ENCODE results near the gene CEACAM20.
"Not testable (repeated sequence)": the region's sequence is repeated elsewhere in the genome, so short reads cannot be mapped to it uniquely, and the experiment has no call there.

The CEACAM20 gene

DNA sequence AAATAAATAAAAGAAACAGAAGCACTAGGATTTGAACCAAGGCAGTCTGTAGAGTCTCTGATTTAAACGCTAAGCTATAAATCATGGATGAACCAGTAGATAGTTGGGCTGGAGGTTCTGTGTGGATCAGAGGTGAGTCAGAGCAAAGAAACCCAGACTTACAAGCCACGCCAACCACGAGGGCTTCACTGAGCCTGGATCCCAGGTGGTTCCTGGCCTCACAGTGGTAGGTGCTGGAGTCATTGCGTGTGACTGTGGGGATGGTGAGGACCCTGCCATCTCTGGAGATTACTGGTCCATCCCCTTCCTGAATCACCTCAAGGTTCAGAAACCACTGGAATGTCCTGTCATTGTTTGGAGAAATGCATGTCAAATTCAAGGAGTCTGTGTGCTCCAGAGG is 19.3 kb upstream of the CEACAM20 start:
- no peak for DNase-seq (ENCODE audit: low spot score)

DNA sequence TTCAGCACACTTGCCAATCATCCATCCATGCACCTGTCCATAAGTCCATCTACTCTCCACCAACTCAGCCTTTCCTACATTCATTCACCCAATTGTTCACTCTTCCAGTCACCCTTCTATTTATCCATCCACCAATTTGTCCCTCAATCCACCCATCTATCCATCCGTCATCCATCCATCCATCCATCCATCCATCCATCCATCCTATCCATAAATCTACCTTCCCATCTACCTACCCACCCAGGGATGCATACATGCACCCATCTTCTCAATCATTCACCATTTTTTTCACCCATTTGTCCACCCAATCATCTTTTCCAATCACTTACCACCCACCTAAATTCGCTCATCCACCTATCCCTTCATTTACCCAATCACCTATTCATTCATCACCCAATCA is 14.6 kb upstream of the CEACAM20 start:
- no peak for DNase-seq (ENCODE audit: low spot score)

DNA sequence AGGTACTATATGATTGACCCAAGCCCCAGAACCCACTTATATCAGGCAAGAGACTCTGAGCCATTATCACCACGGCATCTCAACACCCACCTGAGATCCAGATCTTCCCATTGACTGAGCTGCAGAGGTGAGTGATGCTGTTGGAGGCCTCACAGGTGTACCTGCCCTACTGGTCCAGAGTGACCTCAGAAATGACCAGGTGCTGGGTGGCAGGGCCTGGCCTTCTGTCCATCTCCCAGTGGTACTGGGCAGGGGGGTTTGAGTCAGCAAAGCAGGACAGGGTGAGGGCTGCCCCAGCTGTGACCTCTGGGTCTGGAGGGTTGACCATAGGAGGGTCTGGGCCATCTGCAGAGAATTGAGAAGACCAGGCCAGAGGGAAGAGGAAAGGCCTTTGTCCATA is 13.2 kb upstream of the CEACAM20 start:
- no peak for DNase-seq (ENCODE audit: low spot score)

DNA sequence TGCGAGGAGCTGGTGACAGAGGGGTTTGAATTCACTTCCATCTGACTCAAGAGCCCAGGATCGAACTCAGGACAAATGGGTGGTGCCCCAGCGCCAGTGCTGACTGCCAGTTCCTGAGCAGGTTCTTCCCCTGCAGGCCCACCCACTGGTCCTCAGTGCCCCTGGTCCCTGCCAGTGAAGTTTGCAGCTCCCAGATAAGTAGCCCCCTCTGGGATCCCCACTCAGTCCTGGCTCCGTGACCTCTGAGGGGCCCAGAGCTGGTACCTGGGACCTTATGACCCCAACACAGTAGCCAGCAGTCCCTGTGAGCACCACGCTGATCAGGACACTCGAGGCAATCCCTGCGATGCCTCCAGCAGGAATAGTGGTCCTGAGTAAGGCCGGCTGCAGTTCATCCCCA is 11.3 kb upstream of the CEACAM20 start:
- DNase-seq (ENCODE audit: low spot score), result no peak

- no peak for DNase-seq (ENCODE audit: low spot score)
Measured at GRCh38 chr19:44539991-44540390, 10.5 kb upstream of the CEACAM20 start.

DNA sequence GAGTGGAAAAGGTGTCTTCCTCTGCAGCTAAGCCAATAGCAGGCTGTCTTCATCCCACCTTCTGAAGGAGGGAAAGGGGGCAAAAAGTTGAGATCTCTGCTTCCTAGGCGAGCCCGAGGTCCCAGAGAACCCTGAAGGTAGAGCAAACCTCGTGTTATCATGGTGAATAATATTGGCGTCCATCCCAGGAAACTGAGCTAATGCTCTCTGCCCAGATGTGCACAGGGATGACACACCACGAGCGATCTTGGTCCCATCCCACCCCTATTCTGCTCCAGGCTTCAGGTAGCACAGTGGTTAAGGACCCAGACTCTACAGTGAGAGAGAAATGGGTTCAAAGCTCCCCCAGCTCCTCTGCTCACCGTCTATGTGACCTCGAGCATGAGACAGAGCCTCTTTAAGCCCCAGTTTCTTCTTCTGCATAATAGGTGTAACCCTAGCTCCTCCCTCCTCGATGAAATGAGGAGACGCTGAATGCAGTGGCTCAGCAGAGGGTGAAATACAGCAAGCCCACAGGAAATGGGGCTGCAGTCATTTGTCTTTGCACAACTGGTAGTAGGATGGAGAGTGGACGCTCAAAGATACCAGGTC is 9.9 kb upstream of the CEACAM20 start:
- DNase-seq (ENCODE audit: low spot score), result no peak

DNA sequence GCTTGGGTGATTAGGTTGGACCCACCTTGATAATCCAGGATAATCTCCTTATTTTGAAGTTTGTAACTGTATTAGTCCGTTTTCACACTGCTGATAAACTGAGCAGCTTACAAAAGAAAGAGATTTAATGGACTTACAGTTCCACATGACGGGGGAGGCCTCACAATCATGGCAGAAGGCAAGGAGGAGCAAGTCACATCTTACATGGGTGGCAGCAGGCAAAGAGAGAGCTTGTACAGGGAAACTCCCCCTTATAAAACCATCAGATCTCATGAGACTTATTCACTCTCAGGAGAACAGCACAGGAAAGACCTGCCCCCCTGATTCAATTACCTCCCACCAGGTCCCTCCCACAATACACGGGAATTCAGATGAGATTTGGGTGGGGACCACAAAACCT is 5.9 kb upstream of the CEACAM20 start:
- not testable (repeated sequence) for DNase-seq (ENCODE audit: low spot score)

GRCh38 chr19:44532819-44533218 is 3.3 kb upstream of the CEACAM20 start:
- DNase-seq (ENCODE audit: low spot score), result no peak

DNA sequence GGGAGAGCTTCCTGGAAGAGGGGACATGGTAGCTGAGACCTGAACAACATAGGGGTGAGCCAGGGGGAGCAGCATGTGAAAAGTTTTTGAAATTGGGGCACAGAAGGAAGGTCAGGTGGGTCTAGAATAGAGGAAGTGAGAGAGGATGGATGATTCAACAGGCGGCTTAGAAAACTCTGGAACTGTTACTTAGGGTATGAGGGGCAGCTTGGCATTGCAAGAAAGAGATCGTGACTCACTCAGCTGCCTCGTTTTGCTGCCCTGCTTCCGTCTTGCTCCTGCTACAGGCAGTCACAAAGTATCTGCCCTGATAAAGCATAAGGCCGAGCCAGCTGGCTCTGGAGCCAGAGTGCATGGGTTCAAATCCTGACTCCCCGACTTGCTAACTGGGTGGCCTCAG is 1.3 kb upstream of the CEACAM20 start:
- DNase-seq (ENCODE audit: low spot score), result no peak

- no peak for DNase-seq (ENCODE audit: low spot score)
Measured at GRCh38 chr19:44527554-44527953, 1.9 kb downstream of the CEACAM20 start.

DNA sequence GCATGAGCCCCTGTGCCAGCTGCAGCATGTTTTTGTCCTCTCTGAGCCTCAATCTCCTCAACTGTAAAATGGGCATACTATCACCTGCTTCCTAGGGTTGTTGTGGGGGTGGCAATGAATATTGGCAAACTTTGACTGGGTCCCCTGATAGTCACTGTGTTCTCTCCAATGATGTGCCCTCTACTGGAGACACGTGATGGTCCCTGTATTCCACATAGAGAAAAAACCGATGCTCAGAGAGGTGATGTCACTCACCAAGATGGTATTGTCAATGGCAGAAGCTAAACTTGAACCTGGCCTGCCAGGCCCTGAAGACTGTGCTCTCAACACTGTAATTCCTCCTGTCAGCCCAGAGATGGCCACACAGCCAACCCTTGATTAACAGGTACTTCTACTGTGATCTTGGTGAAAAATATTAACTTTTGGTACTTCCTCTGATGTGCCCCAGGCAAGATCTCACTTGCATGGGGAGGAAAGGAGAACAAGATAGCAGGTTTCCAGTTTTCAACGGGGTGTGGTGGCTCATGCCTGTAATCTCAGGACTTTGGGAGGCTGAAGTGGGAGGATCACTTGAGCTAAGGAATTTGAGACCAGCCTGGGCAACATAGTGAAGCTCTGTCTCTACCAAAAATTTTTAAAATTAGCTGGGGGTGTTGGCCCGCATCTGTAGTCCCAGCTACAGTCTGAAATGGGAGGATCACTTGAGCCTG is 3.6 kb downstream of the CEACAM20 start:
- no peak for DNase-seq (ENCODE audit: low spot score)

GRCh38 chr19:44521370-44521769 is 8.1 kb downstream of the CEACAM20 start:
- DNase-seq (ENCODE audit: low spot score), result no peak

- no peak for DNase-seq (ENCODE audit: low spot score)
Measured at GRCh38 chr19:44517146-44517545, 12.3 kb downstream of the CEACAM20 start.

GRCh38 chr19:44515907-44516306 is 13.6 kb downstream of the CEACAM20 start:
- no peak for DNase-seq (ENCODE audit: low spot score)

DNA sequence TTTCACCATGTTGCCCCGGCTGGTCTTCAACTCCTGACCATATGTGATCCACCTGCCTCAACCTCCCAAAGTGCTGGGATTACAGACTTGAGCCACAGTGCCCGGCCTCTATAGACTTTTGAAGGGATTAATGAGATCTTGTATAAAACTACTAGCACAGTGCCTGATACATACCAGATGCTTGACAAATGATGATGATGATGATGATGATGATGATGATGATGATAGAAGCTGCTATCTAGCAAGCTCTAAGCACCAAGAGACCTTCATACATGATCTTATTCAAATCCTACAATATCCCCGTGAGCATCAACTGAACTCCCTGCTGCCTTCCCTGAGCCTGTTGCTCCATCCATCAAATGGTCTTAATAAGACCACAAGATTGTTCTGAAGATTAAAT is 14.4 kb downstream of the CEACAM20 start:
- no peak for DNase-seq (ENCODE audit: low spot score)

GRCh38 chr19:44512326-44513298 is 16.9 kb downstream of the CEACAM20 start:
- no peak for DNase-seq (ENCODE audit: low spot score)

- no peak for DNase-seq (ENCODE audit: low spot score)
Measured at GRCh38 chr19:44509478-44509877, 20.0 kb downstream of the CEACAM20 start.

GRCh38 chr19:44499962-44500949 is 29.2 kb downstream of the CEACAM20 start, which contains the start of gene ZNF180:
ZNF180 (minus strand) TSS chr19:44500522; CDS start chr19:44497334, 3,188 bp downstream.
- DNase-seq (ENCODE audit: low spot score), result peak; percentile 94

- DNase-seq (ENCODE audit: low spot score), result no peak
Measured at GRCh38 chr19:44499559-44499958, 29.9 kb downstream of the CEACAM20 start.

GRCh38 chr19:44498988-44499387 is 30.5 kb downstream of the CEACAM20 start:
- DNase-seq (ENCODE audit: low spot score), result no peak

- DNase-seq (ENCODE audit: low spot score), result no peak
Measured at GRCh38 chr19:44496711-44497110, 32.8 kb downstream of the CEACAM20 start.

Measured in activated CD4-positive, alpha-beta T cell treated with anti-CD3 and anti-CD28 coated beads, Interleukin-2, Interleukin-4, amounts not matched to agents 100 ng/mL and 50 ng/mL, durations not matched to agents 16 hours and 8 hours (primary cell).